ENCODE data around the gene FBXL4.

FBXL4 gene

DNA sequence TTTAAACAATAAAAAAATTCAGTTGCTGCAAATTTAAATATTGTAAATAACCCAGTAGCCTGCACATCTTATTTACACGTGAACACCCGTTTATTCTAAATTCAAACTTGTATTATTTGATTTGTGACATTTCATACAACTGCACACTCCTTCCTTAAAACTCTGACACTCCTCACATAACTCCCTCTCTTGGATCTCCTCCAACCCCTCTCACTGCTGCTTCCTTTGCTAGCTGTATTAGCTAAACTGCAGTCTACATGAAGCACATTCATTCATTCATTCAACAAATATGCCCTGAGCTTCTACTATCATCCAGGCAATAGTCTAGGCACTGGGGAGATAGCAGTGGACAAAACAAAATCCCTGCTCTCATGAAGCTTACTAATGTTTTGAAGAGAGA lies 47.0 kb downstream of the FBXL4 start:
- H3K4me3 ChIP-seq (replicated peaks; ENCODE audit: low read depth, low read length): no peak overlapping the region
- DNase-seq (ENCODE audit: low read depth): peak; percentile 11
- TF ChIP-seq, protein P1, sequence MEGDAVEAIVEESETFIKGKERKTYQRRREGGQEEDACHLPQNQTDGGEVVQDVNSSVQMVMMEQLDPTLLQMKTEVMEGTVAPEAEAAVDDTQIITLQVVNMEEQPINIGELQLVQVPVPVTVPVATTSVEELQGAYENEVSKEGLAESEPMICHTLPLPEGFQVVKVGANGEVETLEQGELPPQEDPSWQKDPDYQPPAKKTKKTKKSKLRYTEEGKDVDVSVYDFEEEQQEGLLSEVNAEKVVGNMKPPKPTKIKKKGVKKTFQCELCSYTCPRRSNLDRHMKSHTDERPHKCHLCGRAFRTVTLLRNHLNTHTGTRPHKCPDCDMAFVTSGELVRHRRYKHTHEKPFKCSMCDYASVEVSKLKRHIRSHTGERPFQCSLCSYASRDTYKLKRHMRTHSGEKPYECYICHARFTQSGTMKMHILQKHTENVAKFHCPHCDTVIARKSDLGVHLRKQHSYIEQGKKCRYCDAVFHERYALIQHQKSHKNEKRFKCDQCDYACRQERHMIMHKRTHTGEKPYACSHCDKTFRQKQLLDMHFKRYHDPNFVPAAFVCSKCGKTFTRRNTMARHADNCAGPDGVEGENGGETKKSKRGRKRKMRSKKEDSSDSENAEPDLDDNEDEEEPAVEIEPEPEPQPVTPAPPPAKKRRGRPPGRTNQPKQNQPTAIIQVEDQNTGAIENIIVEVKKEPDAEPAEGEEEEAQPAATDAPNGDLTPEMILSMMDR (IDR thresholded peaks at IDR 0.05; ENCODE audit: low read length, missing control alignments): no peak

DNA sequence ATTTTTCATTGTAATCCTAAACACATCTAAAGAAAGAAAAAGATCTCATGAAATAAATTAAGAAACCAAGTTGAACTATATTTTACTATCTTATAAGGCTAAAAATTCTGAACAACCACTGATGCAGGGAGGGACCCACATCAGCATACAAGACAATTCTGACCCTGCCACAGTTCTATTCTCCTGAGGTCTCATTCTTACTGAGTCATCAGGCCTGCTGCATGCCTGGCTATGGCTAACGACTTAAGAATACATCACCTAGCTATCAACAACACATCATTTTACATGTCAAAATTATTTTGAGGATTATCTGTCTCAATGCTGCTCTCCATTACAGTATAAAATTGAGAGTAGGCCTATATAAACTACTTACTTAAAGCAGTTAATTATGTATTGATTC lies 52.9 kb downstream of the FBXL4 start:
- no peak overlapping the region for H3K4me3 ChIP-seq (replicated peaks; ENCODE audit: low read depth, low read length)
- TF ChIP-seq, protein P1 (IDR thresholded peaks at IDR 0.05; ENCODE audit: low read length, missing control alignments): no peak
- peak; percentile 30 for DNase-seq (ENCODE audit: low read depth)

DNA sequence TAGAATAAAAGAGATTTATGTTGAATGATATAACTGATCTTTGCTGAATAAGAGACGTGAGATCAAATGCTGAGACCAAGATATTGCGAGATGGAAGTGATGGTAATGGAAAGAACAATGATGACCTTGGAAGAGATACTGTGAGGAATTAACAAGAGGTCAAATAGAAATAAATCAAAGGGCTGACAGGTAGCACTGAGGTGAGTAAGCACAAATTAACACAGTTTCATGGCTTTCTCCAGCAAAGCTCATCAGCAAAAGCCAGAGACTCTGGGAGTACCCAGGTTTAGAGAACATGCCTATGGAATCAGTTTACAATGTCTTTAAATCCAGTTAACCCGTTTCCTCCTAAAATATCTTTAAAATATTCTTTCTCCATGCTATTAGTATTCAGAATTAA lies 60.1 kb downstream of the FBXL4 start:
- TF ChIP-seq, protein P1 (IDR thresholded peaks at IDR 0.05; ENCODE audit: low read length, missing control alignments): no peak
- DNase-seq (ENCODE audit: low read depth): no peak
- H3K4me3 ChIP-seq (replicated peaks; ENCODE audit: low read depth, low read length): no peak overlapping the region

DNA sequence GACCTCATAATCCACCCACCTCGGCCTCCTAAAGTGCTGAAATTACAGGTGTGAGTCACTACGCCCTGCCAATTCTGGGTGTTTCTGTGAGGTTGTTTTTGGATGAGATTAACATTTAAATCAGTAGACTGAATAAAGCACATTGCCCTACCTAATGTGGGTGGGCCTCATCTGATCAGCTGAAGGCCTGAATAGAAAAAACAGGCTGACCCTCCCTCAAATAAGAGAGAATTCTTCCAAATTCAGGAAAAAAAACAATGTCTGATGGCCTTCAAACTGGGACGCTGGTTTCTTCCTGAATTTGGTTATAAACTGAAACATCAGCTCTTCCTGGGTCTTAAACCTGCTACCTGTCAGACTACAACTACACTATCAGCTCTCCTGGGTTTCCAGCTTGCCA lies 62.4 kb downstream of the FBXL4 start:
- DNase-seq (ENCODE audit: low read depth): no peak
- no peak overlapping the region for H3K4me3 ChIP-seq (replicated peaks; ENCODE audit: low read depth, low read length)
- TF ChIP-seq, protein P1 (IDR thresholded peaks at IDR 0.05; ENCODE audit: low read length, missing control alignments): no peak

DNA sequence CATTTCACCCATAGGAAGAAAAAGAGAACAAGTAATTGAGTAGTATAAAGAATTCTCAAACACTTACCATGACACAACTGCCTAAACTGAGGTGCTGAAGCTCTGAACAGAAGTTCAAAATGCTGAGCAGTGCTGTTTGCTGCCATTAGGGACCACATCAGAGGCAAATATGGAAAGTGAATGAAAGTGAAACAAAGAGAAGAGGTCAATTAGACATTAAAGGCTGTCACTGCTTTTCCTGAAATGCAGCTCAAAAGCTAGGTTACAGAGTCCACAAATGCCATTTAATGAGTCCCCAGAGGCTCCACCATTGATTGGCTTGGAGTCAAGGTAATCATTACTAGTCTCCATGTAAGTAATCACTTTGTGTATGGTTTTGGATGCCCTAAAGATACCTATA lies 67.3 kb downstream of the FBXL4 start:
- DNase-seq (ENCODE audit: low read depth): no peak
- TF ChIP-seq, protein P1 (IDR thresholded peaks at IDR 0.05; ENCODE audit: low read length, missing control alignments): no peak

DNA sequence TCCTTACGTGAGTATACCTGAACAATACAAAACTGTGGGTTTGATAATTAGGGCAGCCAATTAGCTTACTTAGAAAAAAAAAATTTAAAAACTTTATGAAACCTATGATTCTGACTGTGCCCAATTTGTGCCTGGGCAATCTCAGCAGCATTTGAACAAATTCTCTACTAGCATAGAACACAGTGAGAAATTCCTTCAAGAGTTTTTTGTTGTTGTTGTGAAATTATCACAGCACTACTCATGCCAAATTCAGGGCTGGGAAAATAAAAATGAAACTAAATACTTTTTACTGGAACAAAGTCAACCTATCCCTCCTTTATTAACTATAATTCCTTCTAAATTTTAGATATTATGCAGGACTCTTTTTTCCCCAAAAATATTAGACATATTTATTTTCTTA lies 70.5 kb downstream of the FBXL4 start:
- no peak overlapping the region for H3K4me3 ChIP-seq (replicated peaks; ENCODE audit: low read depth, low read length)
- DNase-seq (ENCODE audit: low read depth): peak; percentile 16
- TF ChIP-seq, protein P1 (IDR thresholded peaks at IDR 0.05; ENCODE audit: low read length, missing control alignments): no peak

More for the DNA sequence above, 67.3 kb downstream of the FBXL4 start:
- no peak overlapping the region for H3K4me3 ChIP-seq (replicated peaks; ENCODE audit: low read depth, low read length)

DNA sequence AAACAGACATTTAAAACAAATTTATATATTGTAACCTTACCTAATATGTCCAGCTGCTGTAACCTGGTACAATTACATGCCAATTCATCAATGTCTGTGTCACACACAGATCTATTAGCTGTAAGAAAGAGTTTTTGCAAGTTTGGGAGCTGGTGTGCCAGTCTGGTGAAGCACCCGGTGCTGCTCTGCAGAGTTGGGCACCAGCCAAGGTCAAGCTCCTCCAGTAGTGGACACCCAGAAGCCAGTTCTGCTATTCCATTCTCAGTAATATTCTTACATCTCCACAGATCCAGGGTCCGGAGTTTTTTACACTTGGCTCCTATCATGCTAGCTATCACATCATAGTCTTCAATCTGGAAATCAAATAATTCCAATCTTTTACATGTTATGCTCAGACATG lies 72.4 kb downstream of the FBXL4 start:
- TF ChIP-seq, protein P1 (IDR thresholded peaks at IDR 0.05; ENCODE audit: low read length, missing control alignments): no peak
- DNase-seq (ENCODE audit: low read depth): no peak
- H3K4me3 ChIP-seq (replicated peaks; ENCODE audit: low read depth, low read length): no peak overlapping the region
